ENCODE data around the gene MAGEB16.

The MAGEB16 gene

GRCh38 chrX:35798042-35798441 lies at the start of gene MAGEB16:
MAGEB16 (plus strand) TSS chrX:35798342; CDS start chrX:35802197, 3,855 bp downstream.
- no peak for DNase-seq (ENCODE audit: low read depth in 2 of 2)
- H3K4me3 ChIP-seq (replicated peaks in 1 of 2; ENCODE audit: low read depth in 2 of 2, low read length in 2 of 2) = no peak within 1 kb of the TSS
- no peak for TF ChIP-seq CTCF (IDR thresholded peaks at IDR 0.05; ENCODE audit: low read depth, low read length)

- no peak overlapping the region for H3K4me3 ChIP-seq (replicated peaks in 1 of 2; ENCODE audit: low read depth in 2 of 2, low read length in 2 of 2)
- no peak for DNase-seq (ENCODE audit: low read depth in 2 of 2)
- no peak for TF ChIP-seq CTCF (IDR thresholded peaks at IDR 0.05; ENCODE audit: low read depth, low read length)
Measured at GRCh38 chrX:35773958-35774564, 24.1 kb upstream of the MAGEB16 start.

GRCh38 chrX:35785075-35785474 lies 13.1 kb upstream of the MAGEB16 start:
- TF ChIP-seq CTCF (IDR thresholded peaks at IDR 0.05; ENCODE audit: low read depth, low read length) = no peak
- DNase-seq (ENCODE audit: low read depth in 2 of 2) = no peak
- H3K4me3 ChIP-seq (replicated peaks in 1 of 2; ENCODE audit: low read depth in 2 of 2, low read length in 2 of 2) = no peak overlapping the region

GRCh38 chrX:35786271-35786670 lies 11.9 kb upstream of the MAGEB16 start:
- DNase-seq (ENCODE audit: low read depth in 2 of 2) = no peak
- no peak overlapping the region for H3K4me3 ChIP-seq (replicated peaks in 1 of 2; ENCODE audit: low read depth in 2 of 2, low read length in 2 of 2)
- no peak for TF ChIP-seq CTCF (IDR thresholded peaks at IDR 0.05; ENCODE audit: low read depth, low read length)

GRCh38 chrX:35787867-35788266 lies 10.3 kb upstream of the MAGEB16 start:
- no peak overlapping the region for H3K4me3 ChIP-seq (replicated peaks in 1 of 2; ENCODE audit: low read depth in 2 of 2, low read length in 2 of 2)
- TF ChIP-seq CTCF (IDR thresholded peaks at IDR 0.05; ENCODE audit: low read depth, low read length) = no peak

GRCh38 chrX:35800474-35800873 lies 2.3 kb downstream of the MAGEB16 start:
- H3K4me3 ChIP-seq (replicated peaks in 1 of 2; ENCODE audit: low read depth in 2 of 2, low read length in 2 of 2) = no peak overlapping the region
- DNase-seq (ENCODE audit: low read depth in 2 of 2) = no peak
- no peak for TF ChIP-seq CTCF (IDR thresholded peaks at IDR 0.05; ENCODE audit: low read depth, low read length)

More at GRCh38 chrX:35787867-35788266, 10.3 kb upstream of the MAGEB16 start:
- DNase-seq (ENCODE audit: low read depth in 2 of 2) = no peak

- no peak for TF ChIP-seq CTCF (IDR thresholded peaks at IDR 0.05; ENCODE audit: low read depth, low read length)
- no peak overlapping the region for H3K4me3 ChIP-seq (replicated peaks in 1 of 2; ENCODE audit: low read depth in 2 of 2, low read length in 2 of 2)
- DNase-seq (ENCODE audit: low read depth in 2 of 2) = no peak
Measured at GRCh38 chrX:35809781-35810180, 11.6 kb downstream of the MAGEB16 start.
